HG02571 (cell line): ENCODE results near the gene FOXP1.

ENCODE experiments used
- ATAC-seq: cut with Tn5 transposase; IDR thresholded peaks from one replicate; pipeline ENCODE4 v1.9.1; 2021; ENCODE audit warnings: mild to moderate bottlenecking, moderate library complexity; ENCODE audit not compliant: unreplicated experiment

FOXP1 gene

GRCh38 chr3:71228156-71228866 is 355.2 kb downstream of the FOXP1 start:
- no peak for ATAC-seq

DNA sequence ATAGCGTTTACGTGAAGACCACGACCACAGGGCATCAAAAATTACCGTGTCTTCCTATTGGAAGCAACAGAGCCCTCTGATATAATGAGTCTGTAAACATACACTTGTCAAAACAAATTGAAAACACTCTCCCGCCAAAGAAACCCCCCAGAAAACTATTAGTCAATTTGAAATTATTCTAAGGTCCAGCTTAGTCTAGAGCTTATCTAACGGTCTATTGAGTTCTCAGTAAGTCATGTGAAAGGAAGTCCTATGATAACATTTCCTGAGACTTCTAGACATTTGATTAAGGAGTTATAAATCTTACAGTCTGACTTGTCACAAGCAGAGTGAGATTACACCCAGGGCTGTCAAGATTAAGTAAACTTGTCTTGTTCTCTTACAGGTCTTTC is 356.3 kb downstream of the FOXP1 start:
- ATAC-seq, result no peak

- peak; percentile 88 for ATAC-seq
These were observed 356.8 kb downstream of the FOXP1 start for GRCh38 chr3:71226565-71227269.

DNA sequence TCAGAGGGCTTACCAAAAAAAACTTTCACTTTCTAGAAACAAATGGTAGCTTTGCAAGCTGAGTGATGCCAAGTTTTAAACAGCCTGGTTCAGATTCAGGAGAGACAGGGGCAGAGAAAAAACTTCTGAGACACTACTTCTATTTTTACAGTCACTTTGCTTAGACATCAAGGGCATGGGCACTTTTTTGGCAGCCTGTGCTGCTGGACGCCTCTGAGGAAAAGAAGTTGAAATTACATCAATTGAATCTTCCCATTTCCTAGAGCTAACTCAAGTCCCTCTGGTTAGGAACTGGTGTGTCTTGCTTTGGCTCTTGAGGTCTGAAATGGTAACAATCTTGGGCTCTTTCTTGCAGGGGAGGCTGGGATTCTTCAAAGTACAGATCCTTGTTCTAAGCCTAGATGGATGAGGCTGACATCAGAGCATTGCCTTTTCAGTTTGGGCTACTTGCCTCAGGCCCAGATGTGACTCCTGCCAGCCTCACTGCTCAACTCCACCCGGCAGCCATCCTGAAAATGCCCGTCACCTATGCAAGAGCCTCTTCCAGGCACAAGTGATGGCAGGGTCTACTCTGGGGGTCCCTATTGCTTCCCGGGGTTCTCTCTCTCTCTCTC is 357.5 kb downstream of the FOXP1 start:
- ATAC-seq, result peak; percentile 8

- ATAC-seq, result no peak
These were observed 358.4 kb downstream of the FOXP1 start for GRCh38 chr3:71225002-71225684.

- ATAC-seq, result peak; percentile 97
These were observed 363.5 kb downstream of the FOXP1 start for GRCh38 chr3:71219744-71220638.

- no peak for ATAC-seq
These were observed 365.0 kb downstream of the FOXP1 start for GRCh38 chr3:71218508-71218907.

DNA sequence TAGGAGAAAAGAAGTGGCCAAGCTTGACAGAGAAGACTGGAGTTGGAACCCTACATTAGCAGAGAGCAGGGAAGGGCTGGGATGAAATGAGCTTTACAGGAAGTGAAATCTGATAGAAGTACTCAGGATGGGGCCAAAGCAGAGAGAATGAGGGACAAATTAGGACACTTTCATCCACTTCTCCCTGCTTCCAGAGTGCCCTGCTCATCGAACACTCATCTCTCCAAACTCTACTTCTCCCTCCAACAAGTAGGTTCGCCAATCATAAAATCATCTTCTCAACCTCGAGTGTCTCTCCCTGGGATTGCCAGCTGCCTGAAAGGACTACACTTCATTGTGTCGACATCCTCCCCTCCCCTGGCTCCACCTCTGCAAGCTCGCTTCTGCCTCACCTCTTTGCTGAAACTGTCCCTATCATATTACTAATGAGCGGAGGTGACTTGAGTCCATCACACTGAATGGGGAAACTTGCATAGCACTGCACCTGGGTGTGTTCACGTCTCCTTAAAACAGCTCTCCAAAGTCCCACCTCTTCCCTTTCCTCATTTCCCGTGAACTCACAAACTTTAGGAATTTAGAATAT is 365.8 kb downstream of the FOXP1 start:
- ATAC-seq, result no peak

- no peak for ATAC-seq
These were observed 368.2 kb downstream of the FOXP1 start for GRCh38 chr3:71215351-71215750.

- no peak for ATAC-seq
These were observed 368.7 kb downstream of the FOXP1 start for GRCh38 chr3:71214797-71215196.

GRCh38 chr3:71214016-71214415 is 369.5 kb downstream of the FOXP1 start:
- ATAC-seq, result no peak

- ATAC-seq, result no peak
These were observed 372.4 kb downstream of the FOXP1 start for GRCh38 chr3:71211083-71211482.

- no peak for ATAC-seq
These were observed 373.1 kb downstream of the FOXP1 start for GRCh38 chr3:71210257-71211007.

- ATAC-seq, result no peak
These were observed 375.1 kb downstream of the FOXP1 start for GRCh38 chr3:71208211-71209095.

GRCh38 chr3:71207632-71208031 is 375.9 kb downstream of the FOXP1 start:
- ATAC-seq, result no peak

- no peak for ATAC-seq
These were observed 377.0 kb downstream of the FOXP1 start for GRCh38 chr3:71206305-71207165.

DNA sequence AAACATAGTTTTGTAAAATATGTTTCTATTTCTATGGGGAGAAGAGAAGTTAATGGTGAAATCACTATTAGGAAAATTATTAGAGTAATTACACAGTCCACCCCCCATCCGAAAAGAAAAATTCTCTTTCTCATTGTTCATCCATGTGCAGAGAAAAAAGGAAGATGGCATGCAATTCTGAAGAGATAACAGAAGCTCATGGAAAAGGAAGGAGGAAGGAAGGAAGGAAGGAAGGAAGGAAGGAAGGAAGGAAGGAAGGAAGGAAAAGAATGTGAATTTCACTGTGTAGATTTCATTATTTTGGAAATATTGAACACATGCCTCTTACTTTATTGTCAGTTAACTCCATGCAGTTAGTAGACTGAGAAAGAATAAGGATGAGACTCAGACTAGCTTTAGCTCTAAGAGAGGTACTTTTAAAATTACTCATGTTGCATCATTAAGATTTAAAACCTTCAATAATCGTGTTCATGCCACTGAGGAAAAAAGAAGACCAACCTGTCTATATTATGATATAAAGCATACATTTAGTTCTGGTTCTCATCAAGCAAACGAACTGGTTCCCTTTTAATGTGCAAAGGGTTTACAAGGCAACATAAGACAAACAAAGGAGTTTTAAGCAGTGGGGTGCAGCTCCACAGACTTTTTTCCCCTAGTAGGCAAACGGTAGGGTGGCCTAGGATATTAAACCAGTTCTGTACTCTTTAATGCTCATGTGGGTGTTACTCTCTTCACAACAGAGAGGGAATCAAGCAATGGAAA is 379.6 kb downstream of the FOXP1 start:
- ATAC-seq, result no peak
